ENCODE measurements around the gene SEPTIN10.
"Not testable (repeated sequence)": the region's sequence is repeated elsewhere in the genome, so short reads cannot be mapped to it uniquely, and the experiment has no call there.

SEPTIN10 gene

GRCh38 chr2:109592905-109593304, 20.9 kb downstream of the SEPTIN10 start:
- peaks cover 13% of the 10 kb centered on the region for H3K36me3 ChIP-seq (ENCODE audit: control insufficient read depth, insufficient read depth, low read length, severe bottlenecking)
- no peaks in the 10 kb centered on the region for H3K27me3 ChIP-seq (replicated peaks; ENCODE audit: control insufficient read depth, insufficient read depth, low read length)
- no peaks in the 10 kb centered on the region for H3K4me1 ChIP-seq (ENCODE audit: control insufficient read depth, insufficient read depth, low read length)
- no peak overlapping the region for H3K9ac ChIP-seq (ENCODE audit: low read length)
- H3K4me3 ChIP-seq (ENCODE audit: low read length) = no peak overlapping the region
- no peak for DNase-seq (ENCODE audit: low read depth)
- H3K9me3 ChIP-seq (ENCODE audit: control insufficient read depth, low read length) = no peaks in the 10 kb centered on the region

DNA sequence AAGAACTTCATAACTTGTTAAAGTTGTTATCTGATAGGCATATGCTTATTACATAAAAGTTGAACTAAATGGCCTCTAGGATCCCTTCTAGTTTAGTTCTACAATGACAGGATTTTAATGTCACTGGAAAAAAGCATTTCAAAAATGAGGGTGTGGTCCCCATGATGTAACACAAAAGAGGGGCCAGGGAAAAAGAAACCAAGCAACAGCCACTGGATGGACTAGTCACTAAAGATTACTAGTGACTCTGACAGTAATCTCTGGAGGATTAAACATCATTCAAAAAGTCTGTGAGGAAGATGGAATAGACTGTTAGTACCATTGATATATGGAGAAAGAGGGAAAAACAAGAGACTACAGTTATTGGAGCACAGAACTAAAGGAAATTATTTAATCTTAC, 22.6 kb downstream of the SEPTIN10 start:
- no peak overlapping the region for H3K4me3 ChIP-seq (ENCODE audit: low read length)
- DNase-seq (ENCODE audit: low read depth) = no peak
- H3K27me3 ChIP-seq (replicated peaks; ENCODE audit: control insufficient read depth, insufficient read depth, low read length) = no peaks in the 10 kb centered on the region
- H3K9ac ChIP-seq (ENCODE audit: low read length) = no peak overlapping the region
- no peaks in the 10 kb centered on the region for H3K9me3 ChIP-seq (ENCODE audit: control insufficient read depth, low read length)
- no peaks in the 10 kb centered on the region for H3K4me1 ChIP-seq (ENCODE audit: control insufficient read depth, insufficient read depth, low read length)
- H3K36me3 ChIP-seq (ENCODE audit: control insufficient read depth, insufficient read depth, low read length, severe bottlenecking) = peaks cover 13% of the 10 kb centered on the region

DNA sequence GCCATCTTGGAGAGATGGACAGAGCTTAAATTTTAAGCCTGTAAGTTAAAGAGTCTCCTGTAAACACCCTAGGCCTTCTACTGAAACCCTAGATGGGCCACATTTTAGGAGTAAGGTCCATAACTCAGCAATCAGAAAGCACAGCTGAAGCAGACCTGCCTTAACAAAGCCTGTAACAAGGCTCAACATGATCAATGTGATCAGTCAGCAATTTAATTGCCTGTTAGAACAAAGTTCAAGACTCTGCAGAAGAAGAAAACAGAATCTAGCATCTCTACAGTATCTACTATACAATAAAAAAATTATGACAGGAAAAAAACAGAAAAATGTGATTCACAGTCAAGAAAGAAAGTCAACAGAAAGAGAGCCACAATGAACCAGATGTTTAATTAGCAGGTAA, 27.1 kb downstream of the SEPTIN10 start:
- no peaks in the 10 kb centered on the region for H3K9me3 ChIP-seq (ENCODE audit: control insufficient read depth, low read length)
- peaks cover 20% of the 10 kb centered on the region for H3K36me3 ChIP-seq (ENCODE audit: control insufficient read depth, insufficient read depth, low read length, severe bottlenecking)
- no peak for DNase-seq (ENCODE audit: low read depth)
- no peak overlapping the region for H3K9ac ChIP-seq (ENCODE audit: low read length)
- H3K4me3 ChIP-seq (ENCODE audit: low read length) = no peak overlapping the region
- no peaks in the 10 kb centered on the region for H3K27me3 ChIP-seq (replicated peaks; ENCODE audit: control insufficient read depth, insufficient read depth, low read length)
- H3K4me1 ChIP-seq (ENCODE audit: control insufficient read depth, insufficient read depth, low read length) = peaks cover 2% of the 10 kb centered on the region

GRCh38 chr2:109582928-109583895, 30.6 kb downstream of the SEPTIN10 start:
- Histone ChIP-seq H3K9me3 (ENCODE audit: control insufficient read depth, low read length) (no peaks in the 10 kb centered on the region), H3K4me3 (ENCODE audit: low read length) (no peak overlapping the region), H3K36me3 (ENCODE audit: control insufficient read depth, insufficient read depth, low read length, severe bottlenecking) (peaks cover 23% of the 10 kb centered on the region), H3K9ac (ENCODE audit: low read length) (no peak overlapping the region), H3K4me1 (ENCODE audit: control insufficient read depth, insufficient read depth, low read length) (peaks cover 6% of the 10 kb centered on the region), H3K27me3 (replicated peaks; ENCODE audit: control insufficient read depth, insufficient read depth, low read length) (no peaks in the 10 kb centered on the region)
- no peak for DNase-seq (ENCODE audit: low read depth)

GRCh38 chr2:109577630-109578029, 36.1 kb downstream of the SEPTIN10 start:
- not testable (repeated sequence) for H3K9me3 ChIP-seq (ENCODE audit: control insufficient read depth, low read length); H3K4me1 ChIP-seq (ENCODE audit: control insufficient read depth, insufficient read depth, low read length); DNase-seq (ENCODE audit: low read depth); H3K9ac ChIP-seq (ENCODE audit: low read length); H3K27me3 ChIP-seq (replicated peaks; ENCODE audit: control insufficient read depth, insufficient read depth, low read length); H3K4me3 ChIP-seq (ENCODE audit: low read length)
- H3K36me3 ChIP-seq (ENCODE audit: control insufficient read depth, insufficient read depth, low read length, severe bottlenecking) = peaks cover 22% of the 10 kb centered on the region

DNA sequence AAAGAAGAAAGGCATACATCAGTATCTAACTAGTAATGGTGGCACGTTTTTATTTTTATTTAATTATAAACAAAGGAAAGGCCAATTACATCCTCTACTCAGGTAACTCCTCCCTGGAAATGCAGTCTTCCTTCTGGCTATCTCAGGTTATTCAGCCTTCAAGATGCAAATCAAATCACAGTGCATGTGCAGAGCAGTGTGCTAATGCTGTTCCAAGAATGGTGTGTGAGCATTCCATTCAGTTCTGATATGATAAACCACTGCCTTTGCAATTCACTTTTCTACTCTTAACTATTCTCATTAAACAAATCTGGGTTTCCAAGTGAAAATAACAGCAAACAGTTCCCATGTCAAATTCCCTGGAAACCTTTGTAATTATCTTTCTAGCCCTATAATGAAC, 38.4 kb downstream of the SEPTIN10 start:
- no peaks in the 10 kb centered on the region for H3K9me3 ChIP-seq (ENCODE audit: control insufficient read depth, low read length)
- no peaks in the 10 kb centered on the region for H3K4me1 ChIP-seq (ENCODE audit: control insufficient read depth, insufficient read depth, low read length)
- H3K9ac ChIP-seq (ENCODE audit: low read length) = no peak overlapping the region
- H3K27me3 ChIP-seq (replicated peaks; ENCODE audit: control insufficient read depth, insufficient read depth, low read length) = no peaks in the 10 kb centered on the region
- no peak for DNase-seq (ENCODE audit: low read depth)
- peaks cover 29% of the 10 kb centered on the region for H3K36me3 ChIP-seq (ENCODE audit: control insufficient read depth, insufficient read depth, low read length, severe bottlenecking)
- H3K4me3 ChIP-seq (ENCODE audit: low read length) = no peak overlapping the region

DNA sequence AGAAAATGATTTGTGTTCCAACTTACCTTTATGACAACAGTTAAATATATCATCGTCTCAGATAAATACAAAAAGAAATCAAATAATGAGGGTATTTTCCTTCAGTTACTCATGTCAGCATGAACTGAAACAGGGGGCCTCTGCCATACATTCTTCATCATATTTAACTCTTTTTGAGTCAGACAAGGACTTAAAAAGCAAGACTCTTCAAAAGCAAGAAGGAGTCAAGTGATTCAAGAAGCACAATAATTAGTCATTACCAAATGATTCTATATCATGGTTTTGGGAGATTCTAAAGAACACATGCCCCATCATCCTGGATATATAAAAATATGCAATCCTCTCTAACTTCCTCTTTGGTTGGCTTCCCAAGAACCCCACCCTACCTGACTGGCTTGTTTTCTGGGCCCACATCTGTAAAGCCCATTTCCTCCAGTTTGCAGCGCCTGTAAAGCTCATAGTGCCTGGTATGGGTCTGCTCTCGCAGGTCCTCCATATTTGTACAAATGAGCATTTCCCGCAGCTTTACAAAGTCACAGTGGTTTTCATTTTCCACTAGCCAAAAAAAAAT, 49.7 kb downstream of the SEPTIN10 start:
- H3K27me3 ChIP-seq (replicated peaks; ENCODE audit: control insufficient read depth, insufficient read depth, low read length) = no peaks in the 10 kb centered on the region
- H3K4me1 ChIP-seq (ENCODE audit: control insufficient read depth, insufficient read depth, low read length) = peaks cover 6% of the 10 kb centered on the region
- H3K9ac ChIP-seq (ENCODE audit: low read length) = no peak overlapping the region
- DNase-seq (ENCODE audit: low read depth) = no peak
- H3K9me3 ChIP-seq (ENCODE audit: control insufficient read depth, low read length) = no peaks in the 10 kb centered on the region
- H3K4me3 ChIP-seq (ENCODE audit: low read length) = no peak overlapping the region
- H3K36me3 ChIP-seq (ENCODE audit: control insufficient read depth, insufficient read depth, low read length, severe bottlenecking) = peaks cover 49% of the 10 kb centered on the region

- Histone ChIP-seq H3K4me1 (ENCODE audit: control insufficient read depth, insufficient read depth, low read length) (peaks cover 13% of the 10 kb centered on the region), H3K27me3 (replicated peaks; ENCODE audit: control insufficient read depth, insufficient read depth, low read length) (no peaks in the 10 kb centered on the region), H3K9me3 (ENCODE audit: control insufficient read depth, low read length) (no peaks in the 10 kb centered on the region), H3K36me3 (ENCODE audit: control insufficient read depth, insufficient read depth, low read length, severe bottlenecking) (peaks cover 49% of the 10 kb centered on the region), H3K9ac (ENCODE audit: low read length) (no peak overlapping the region), H3K4me3 (ENCODE audit: low read length) (no peak overlapping the region)
- DNase-seq (ENCODE audit: low read depth) = peak; percentile 37
These were observed 50.5 kb downstream of the SEPTIN10 start for GRCh38 chr2:109563288-109563687.

DNA sequence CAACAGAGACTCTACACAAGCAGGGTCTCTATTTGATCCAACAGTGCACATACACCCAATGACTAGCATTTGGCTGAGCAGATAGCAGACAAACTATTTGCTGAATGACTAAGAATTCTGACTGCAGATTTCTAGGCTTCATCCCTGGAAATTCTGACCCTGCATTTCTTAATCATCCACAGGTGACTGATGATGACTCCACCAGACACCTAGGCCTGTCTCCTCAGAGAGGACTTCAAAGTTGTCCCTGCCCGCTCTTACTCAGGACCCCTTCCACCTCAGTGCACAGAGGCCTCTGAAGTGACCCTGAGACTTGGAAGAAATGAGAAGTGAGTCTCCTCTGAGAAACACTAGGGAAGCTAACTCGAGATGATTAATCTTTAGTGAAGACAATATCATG, 51.3 kb downstream of the SEPTIN10 start:
- Histone ChIP-seq H3K4me3 (ENCODE audit: low read length) (no peak overlapping the region), H3K9me3 (ENCODE audit: control insufficient read depth, low read length) (no peaks in the 10 kb centered on the region), H3K4me1 (ENCODE audit: control insufficient read depth, insufficient read depth, low read length) (peaks cover 14% of the 10 kb centered on the region), H3K36me3 (ENCODE audit: control insufficient read depth, insufficient read depth, low read length, severe bottlenecking) (peaks cover 47% of the 10 kb centered on the region), H3K9ac (ENCODE audit: low read length) (no peak overlapping the region), H3K27me3 (replicated peaks; ENCODE audit: control insufficient read depth, insufficient read depth, low read length) (no peaks in the 10 kb centered on the region)
- DNase-seq (ENCODE audit: low read depth) = no peak

DNA sequence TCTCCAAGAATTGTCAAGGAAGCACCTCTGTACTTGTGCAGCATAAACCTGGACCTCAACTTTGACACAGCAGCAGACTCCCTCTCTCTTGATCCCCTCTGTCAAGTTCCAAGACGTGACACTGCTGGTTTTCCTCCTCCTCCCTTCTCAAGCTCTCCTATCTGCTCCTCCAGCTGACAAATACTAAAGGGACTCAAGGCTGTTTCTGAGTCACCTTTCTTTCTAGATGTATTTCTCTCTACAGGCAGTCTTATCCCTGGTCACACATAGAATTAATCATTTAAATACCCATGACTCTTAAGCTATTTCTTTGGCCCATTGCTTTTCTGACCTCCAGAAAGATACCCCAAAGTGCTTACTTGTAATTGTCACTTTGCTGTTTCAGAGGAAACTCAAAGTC, 53.5 kb downstream of the SEPTIN10 start:
- no peaks in the 10 kb centered on the region for H3K9me3 ChIP-seq (ENCODE audit: control insufficient read depth, low read length)
- H3K4me1 ChIP-seq (ENCODE audit: control insufficient read depth, insufficient read depth, low read length) = peaks cover 14% of the 10 kb centered on the region
- no peak overlapping the region for H3K9ac ChIP-seq (ENCODE audit: low read length)
- peaks cover 29% of the 10 kb centered on the region for H3K36me3 ChIP-seq (ENCODE audit: control insufficient read depth, insufficient read depth, low read length, severe bottlenecking)
- peak; percentile 24 for DNase-seq (ENCODE audit: low read depth)
- H3K27me3 ChIP-seq (replicated peaks; ENCODE audit: control insufficient read depth, insufficient read depth, low read length) = no peaks in the 10 kb centered on the region
- H3K4me3 ChIP-seq (ENCODE audit: low read length) = no peak overlapping the region

DNA sequence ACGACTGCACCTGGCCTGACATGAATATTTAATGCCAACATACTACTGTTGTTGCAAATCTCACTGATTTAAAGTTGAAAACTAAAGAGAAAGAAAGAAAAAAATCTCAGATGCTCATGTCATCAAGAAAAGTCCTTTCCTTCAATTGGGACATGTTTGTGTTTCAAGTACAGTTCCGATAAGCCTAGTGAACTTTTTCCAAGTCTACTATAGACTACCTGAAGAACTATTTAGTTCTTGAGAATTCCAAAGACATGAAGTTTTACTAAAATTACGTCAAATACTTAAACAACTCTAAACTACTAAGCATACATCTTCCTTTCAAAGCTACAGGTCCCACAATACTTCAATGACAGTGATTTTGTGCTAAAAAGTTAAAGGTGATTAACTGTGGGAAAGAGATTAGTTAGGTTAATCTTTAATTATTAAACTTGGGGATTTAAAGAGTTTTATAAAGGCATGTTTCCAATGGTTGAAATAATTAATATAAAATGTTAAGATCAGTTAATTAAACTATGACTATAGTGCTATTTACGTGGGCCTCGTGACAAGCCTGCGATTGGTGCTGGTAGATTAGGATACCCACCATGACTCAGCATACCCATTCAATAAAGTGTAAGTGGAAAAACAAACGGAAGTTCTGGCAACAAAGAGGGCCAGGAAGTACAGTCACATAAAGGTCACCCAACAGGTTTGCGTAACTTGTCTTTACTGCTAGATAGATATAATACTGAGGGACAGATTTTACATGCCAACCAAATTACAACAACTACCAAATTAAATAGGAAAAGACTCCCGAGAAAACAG, 55.5 kb downstream of the SEPTIN10 start:
- DNase-seq (ENCODE audit: low read depth) = peak; percentile 65

More for the DNA sequence above, 55.5 kb downstream of the SEPTIN10 start:
- Histone ChIP-seq H3K4me1 (ENCODE audit: control insufficient read depth, insufficient read depth, low read length) (peaks cover 14% of the 10 kb centered on the region), H3K9ac (ENCODE audit: low read length) (no peak overlapping the region), H3K27me3 (replicated peaks; ENCODE audit: control insufficient read depth, insufficient read depth, low read length) (no peaks in the 10 kb centered on the region), H3K4me3 (ENCODE audit: low read length) (no peak overlapping the region), H3K36me3 (ENCODE audit: control insufficient read depth, insufficient read depth, low read length, severe bottlenecking) (peaks cover 14% of the 10 kb centered on the region), H3K9me3 (ENCODE audit: control insufficient read depth, low read length) (no peaks in the 10 kb centered on the region)
